Activated T-cell treated with anti-CD3 and anti-CD28 coated beads, Interleukin-2, amount 50 U/mL, for 1 hour (primary cell): ENCODE results near the gene TSC22D4.

Source experiments
- DNase-seq: peaks from one replicate; pipeline ENCODE4 v3.0.0-alpha.2; 2020

The TSC22D4 gene

DNA sequence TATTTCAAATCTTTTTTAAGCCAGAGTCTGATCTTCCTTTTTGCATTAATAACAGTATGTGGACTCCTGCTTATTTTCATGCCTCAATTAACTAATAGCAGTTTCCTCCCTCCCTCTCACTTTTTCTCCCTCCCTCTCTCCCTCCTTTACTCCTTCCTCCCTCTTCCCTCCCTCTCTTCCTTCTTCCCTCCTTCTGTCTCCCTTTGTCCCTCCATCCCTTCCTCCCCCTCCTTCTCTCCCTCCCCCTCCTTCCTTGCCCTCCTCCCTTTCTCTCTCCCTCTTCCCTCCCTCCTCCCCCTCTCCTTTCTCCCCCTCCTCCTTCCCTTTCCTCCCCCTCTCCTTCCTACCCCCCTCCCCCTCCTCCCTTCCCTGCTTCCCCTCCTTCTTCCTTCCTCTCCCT, 52.5 kb downstream of the TSC22D4 start:
- DNase-seq: no peak

DNA sequence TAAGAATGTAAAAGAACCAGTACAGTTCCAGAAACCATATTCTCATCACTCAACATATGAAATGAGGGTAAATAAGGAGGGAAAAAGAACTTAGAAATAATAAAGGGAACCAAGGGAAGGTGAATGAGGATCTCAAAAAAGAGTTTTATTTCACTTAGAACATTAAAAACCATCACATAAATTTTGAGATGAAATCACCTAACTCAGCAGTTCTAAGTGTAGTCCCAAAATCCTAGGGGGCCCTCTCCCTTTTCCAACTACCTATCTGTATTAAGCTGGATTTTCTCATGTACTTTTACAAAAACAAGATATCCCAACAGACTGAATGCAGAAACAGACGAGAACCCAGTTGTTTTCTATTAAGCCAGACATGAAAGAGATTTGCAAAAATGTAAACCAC, 53.7 kb downstream of the TSC22D4 start:
- DNase-seq: no peak

DNA sequence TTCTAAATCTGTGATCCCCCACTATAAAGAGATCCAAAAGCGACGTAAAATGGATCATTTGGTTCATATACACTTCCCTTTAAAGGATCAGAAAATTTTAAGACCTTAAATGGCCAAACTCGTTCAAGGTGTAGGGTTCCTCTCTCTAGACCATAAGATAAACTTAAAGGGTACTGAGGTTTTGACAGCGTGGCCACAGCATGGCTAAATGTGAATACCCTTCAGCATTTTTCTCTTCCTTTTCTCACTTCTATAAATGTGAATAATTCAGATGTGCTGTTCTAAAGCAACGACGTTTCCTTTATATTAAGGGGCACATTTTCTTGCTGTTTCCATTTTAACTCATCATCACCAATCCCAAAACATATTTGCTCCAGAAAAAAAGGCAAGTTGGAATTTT, 55.7 kb downstream of the TSC22D4 start:
- DNase-seq: no peak

DNA sequence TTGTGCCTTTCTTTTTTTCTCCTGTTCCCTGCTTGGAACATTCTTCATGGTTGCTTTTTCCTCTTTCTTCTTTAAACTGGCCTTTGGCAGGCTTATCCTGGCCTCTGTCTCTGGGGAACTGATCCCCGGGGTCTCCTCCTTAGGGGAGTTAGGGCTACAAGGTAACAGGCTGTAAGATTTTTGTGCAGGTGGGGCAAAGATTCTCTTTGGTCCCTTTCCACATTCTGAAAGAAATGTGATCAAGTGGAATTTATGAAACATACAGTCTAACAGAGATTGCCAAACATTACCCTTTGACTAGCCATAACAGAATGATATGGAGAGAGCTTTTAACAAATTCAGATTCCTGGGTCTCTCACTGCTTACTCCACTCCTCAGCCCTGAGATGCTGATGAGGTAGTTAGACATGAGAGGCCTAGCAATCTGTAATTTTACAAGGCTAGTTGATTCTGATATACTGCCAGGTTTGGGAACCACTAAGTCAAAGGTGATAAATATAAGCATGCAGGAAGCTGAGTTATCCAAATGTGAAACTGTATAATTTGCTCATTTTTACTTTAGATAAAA, 59.3 kb downstream of the TSC22D4 start:
- DNase-seq: no peak

DNA sequence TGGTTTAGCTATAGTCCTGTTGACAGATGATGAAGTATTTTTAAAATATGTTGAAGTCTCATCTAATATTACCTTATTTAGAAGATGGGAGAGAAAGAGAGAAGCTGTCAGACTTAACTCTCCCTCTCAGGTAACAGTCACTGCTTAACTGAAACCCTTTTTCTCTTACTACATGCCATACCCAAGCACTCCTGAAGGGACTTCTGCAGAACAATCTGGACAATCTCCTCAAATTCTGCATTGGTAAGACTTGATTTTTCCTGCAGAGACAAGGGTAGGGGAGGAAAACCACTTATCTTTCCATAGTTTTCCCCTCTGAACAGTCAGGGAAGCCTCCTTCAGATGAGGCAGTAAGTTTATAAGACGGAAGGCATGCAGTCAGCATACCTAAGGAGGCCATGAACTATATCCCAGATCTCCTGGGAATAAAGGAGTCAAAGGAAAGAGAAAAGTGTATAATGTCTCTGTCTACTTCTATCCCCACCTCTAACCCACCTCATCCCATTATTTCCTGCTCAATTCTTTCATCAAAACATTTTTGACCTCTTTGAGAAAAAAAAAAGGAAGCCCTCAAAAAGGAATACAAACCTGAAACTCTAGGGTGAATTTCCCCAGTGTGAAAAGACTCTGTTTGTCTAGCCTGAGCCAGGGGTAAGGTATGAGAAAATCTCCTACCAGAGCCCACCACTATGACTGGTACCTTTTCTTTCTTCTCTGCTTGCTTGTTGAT, 59.9 kb downstream of the TSC22D4 start:
- no peak for DNase-seq
